Fibroblast of skin of back (primary cell): ENCODE results near the gene ACER1.
"Not testable (repeated sequence)": the region's sequence is repeated elsewhere in the genome, so short reads cannot be mapped to it uniquely, and the experiment has no call there.

Experiments
- DNase-seq: peaks from one replicate; pipeline ENCODE4 v3.0.0-alpha.2; 2013

ACER1 gene

DNA sequence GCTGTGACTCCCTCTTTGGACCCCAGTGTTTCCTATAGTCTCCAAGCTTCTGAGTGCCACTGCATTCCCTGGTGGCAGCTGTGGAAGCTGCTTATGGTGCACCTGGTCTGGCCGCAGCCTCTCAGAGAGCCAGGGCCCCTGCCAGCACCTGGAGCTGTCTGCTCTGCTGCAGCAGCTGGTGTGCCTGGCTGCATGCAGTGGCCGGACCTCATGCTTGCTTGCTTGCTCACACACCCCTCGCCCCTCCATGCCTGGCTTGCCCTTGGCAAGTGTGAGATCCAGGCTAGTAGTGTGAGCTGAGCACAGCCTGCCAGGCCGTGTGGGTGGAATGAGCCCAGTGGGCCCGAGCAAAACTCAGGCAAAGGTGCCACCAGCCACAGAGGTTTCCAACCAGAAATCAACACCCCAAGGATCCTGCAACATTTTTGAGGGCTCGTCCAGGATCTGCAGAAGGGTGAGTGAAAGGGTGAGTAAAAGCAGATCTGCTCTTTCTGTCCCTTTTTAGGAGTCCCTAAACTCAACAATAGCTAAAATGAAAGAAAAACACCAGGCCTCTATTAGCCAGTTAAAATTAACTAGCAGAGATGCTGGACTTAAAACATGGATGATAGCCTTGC lies 46.0 kb downstream of the ACER1 start:
- no peak for DNase-seq

GRCh38 chr19:6286676-6287075 lies 46.7 kb downstream of the ACER1 start:
- no peak for DNase-seq

GRCh38 chr19:6282393-6282792 lies 51.0 kb downstream of the ACER1 start:
- DNase-seq, result not testable (repeated sequence)

- peak; percentile 98 for DNase-seq
Measured at GRCh38 chr19:6279931-6280591, 53.4 kb downstream of the ACER1 start, which contains the start of gene MLLT1. TSS of gene MLLT1 (minus strand) at chr19:6279975. CDS start at chr19:6279784, 191 bp downstream.

DNA sequence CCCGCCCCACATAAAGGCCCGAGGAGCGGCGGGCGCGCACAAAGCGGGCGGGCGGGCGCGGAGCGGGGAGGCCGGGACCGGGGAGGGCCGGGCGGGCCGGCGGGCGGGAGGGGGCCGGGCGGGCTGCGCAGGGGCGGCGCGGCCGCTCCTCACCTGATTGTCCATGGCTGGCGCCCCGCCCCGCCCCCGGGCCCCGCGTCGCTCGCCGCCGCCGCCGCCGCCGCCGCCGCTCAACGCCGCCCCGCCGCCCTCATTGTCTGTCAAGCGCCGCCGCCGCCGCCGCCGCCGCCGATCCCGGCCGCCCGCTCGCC lies 53.8 kb downstream of the ACER1 start:
- DNase-seq, result no peak

DNA sequence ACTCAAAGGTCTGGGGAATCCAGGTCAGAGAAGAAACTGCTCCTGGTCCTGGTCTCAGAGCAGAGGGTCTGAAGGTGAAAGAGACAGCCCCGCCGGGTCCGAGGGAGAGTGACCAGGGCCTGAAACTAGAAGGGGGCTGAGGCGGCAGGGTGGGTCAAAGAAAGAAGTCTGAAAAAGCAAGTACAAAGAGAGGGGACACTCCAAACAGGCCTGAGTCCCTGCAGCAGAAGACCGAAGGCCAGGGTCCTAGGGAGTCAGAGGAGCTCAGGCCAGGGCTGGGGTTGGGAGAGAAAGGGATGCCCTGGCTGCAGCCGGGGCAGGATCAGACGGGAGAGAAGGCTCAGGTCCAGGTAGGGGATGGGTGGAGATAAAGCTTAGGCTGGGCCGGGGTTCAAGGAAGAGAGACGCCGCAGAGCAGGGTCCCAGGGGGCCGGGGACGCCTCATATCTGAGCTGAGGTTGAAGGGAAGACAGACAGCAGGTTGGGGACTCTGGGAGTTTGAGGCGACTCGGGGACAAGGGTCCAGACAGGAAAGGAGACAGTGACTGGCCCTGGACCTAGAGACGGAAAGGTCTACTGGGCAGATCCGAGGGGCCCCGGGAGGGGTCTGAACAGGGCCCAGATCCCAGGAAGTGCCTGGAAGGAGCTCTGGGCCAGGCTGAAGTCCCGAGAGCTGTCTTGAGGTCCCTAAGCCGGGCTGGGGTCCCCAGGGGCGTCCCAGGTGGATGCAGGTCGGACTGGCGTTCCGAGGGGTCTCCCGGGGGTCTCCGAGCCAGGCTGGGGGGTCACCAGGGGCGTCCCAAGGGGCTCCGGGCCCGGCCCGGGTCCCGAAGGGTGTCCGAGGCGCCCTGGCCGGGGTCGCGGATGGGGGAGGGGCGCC lies 54.4 kb downstream of the ACER1 start:
- no peak for DNase-seq

GRCh38 chr19:6278051-6278450 lies 55.4 kb downstream of the ACER1 start:
- no peak for DNase-seq

- DNase-seq, result peak; percentile 74
Measured at GRCh38 chr19:6276447-6276846, 57.0 kb downstream of the ACER1 start.

DNA sequence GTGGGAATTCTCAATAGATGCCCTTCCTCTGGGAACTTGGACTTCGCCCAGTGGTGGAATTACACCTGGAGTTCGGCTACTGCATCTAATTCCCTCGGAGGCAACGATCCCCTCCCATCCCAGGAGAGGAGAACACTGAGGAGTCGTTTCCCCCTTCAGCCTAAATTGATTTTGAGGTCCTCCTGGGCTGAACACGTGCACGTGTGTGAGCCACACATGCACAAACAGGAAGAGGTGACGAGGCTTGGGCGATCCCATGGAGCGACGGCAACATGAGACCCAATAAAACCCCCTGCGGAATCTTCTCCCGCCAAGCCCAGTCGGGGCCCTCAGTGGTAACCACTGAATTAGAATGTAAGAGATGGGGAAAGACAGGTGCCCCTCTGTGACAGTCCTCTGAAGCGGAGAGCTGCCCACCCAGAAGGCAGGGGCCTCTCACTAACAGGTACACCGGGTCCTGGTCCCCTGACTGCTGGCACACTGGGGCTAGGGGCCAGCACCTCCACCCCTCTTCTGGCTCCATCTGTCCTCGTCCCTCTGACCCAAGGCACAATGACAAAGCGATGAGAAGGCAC lies 58.2 kb downstream of the ACER1 start:
- DNase-seq, result no peak

DNA sequence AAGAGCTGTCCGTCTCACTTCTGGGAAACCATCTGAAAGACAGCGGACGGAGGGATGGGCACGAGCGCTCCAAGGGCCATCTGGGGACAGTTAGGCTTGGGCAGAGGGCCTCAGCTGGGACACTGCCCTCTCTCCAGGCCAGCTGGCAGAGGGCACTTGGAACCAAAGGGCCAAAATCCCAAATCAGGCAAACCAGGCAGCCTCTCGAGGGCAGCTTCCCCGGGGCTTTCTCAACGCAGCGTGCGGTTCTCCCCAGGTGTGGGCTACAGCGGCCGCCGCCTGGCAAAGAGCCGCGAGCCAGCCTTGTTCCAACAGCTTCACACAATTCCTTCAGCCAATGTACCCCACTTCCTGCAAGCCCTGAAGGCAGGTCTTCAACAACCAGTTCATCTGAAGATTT lies 58.7 kb downstream of the ACER1 start:
- no peak for DNase-seq

- peak; percentile 66 for DNase-seq
Measured at GRCh38 chr19:6273701-6274601, 59.5 kb downstream of the ACER1 start.

DNA sequence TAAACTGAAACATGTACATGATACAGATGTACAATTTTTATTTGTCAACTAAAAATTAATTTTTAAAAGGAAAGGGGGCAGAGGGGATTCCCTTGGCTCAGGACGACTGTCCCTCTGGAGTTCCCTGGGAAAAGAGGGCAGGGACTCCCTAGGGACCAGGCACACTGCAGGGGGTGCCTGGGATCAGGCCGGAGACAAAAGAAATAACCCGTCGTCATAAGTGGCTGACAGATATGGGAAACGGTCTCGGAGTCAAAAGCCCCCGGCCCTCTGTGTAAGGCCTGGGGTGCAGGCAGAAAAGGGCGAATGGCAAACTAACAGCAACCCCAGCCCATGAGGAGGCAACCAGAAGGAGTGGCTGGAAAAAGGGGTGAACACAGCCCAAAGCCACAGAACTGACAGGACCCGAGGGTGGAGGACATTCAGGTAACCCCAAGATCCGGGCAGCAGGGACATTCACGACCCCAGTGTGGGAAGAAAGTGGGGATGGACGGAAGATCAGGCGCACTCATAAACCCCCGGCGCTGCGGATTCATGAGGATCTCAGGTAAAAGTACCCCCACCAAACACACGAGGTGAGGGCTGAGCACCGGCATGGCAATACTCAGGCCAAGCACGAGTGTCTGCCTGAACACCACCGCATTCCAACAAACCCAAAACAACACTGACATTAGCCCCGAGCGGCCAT lies 60.4 kb downstream of the ACER1 start:
- no peak for DNase-seq

DNA sequence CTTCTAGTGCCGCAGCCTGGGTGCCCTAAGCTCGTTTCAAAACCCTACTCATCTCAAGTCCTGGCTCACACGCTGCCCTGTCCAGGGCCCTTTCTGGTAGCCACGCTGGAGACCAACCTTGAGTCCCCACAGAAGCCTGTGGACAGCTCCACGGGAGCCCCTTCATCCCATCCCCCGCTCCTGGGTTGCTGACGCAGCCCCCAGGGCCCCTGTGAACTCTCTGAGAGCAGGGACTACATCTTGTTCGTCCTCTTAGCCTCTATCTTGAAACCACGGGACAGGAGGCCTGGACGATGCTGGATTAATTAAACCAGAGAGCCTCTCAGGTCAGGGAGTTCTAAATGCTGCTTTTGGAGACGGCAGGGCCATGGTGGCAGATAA lies 61.0 kb downstream of the ACER1 start:
- no peak for DNase-seq

- DNase-seq, result peak; percentile 71
Measured at GRCh38 chr19:6271721-6272410, 61.5 kb downstream of the ACER1 start.

DNA sequence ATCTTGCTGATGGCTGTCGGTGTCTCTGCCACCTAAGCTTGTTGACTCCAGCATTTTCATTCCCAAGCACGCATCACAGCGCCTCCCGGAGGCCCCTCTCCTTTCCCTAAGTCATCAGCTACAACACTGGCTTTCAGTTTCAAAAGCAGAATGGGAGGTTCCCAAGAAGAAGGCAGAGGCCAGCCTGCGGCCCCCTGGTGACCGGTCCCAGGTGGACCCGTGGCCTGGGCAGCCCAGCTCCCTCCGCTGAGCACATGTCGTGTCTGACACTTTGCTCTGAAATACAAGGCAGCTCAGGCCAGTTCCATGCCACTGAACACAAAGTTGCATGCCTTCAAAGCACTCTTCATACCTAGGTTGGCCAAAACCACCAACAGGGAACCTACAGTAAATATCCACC lies 62.2 kb downstream of the ACER1 start:
- no peak for DNase-seq

GRCh38 chr19:6270822-6271221 lies 62.6 kb downstream of the ACER1 start:
- DNase-seq, result no peak

GRCh38 chr19:6270076-6270745 lies 63.2 kb downstream of the ACER1 start:
- no peak for DNase-seq

GRCh38 chr19:6269101-6269886 lies 64.1 kb downstream of the ACER1 start:
- DNase-seq, result no peak

DNA sequence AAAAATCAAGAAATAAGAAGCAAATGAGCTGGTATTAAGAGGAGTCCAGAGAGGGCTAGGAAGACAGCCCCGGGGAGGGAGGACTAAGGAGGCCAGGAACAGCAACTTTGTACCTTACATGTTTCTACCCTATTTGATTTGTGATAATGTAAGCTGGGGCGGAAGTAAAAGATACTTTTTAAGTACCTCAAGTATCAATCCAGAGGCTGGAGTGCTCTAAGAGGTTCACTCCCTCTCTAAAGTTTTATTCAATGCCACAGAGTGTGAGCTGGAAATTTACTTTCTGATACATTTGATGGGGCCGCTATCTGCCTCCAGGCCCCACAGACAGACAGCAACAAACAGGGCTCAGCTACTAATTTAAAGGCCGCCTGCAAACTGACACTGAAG lies 65.0 kb downstream of the ACER1 start:
- no peak for DNase-seq
